Astrocyte (in vitro differentiated cells and primary cell): ENCODE measurements around the gene CTCFL. TPM values are rescaled to one million over a fixed set of nuclear protein-coding genes. Genes with fewer than 3 reads are reported as not detected.

Experiments
- DNase-seq: peaks from one replicate; pipeline ENCODE4 v3.0.0-alpha.2; 2010; ENCODE audit warnings: low read depth
- FAIRE-seq: peaks from 2 replicates; lab custom pipeline; 2011; peaks lifted over from hg19 to GRCh38; lab: Jason Lieb, UNC
- H2AFZ ChIP-seq: 2 replicates; pipeline ENCODE4 v1.6.0; 2012; ENCODE audit warnings: low read depth, low read length, inconsistent platforms
- H3K27ac ChIP-seq: 2 replicates; pipeline ENCODE4 v1.5.1; 2011; ENCODE audit warnings: low read depth, low read length, inconsistent platforms
- H3K27me3 ChIP-seq: 2 replicates; pipeline ENCODE4 v1.6.0; 2011; ENCODE audit warnings: low read length, inconsistent platforms; ENCODE audit not compliant: insufficient read depth
- H3K36me3 ChIP-seq: 2 replicates; pipeline ENCODE4 v1.5.1; 2011; ENCODE audit warnings: low read length, inconsistent platforms; ENCODE audit not compliant: insufficient read depth
- H3K4me1 ChIP-seq: 2 replicates; pipeline ENCODE4 v1.5.1; 2011; ENCODE audit warnings: low read length, inconsistent platforms; ENCODE audit not compliant: insufficient read depth
- H3K4me2 ChIP-seq: 2 replicates; pipeline ENCODE4 v1.6.0; 2012; ENCODE audit warnings: low read length, inconsistent platforms
- H3K4me3 ChIP-seq: 2 replicates; pipeline ENCODE4 v1.5.1; 2011; ENCODE audit warnings: low read depth, mild to moderate bottlenecking, low read length, inconsistent platforms; ENCODE audit not compliant: insufficient read depth
- H3K79me2 ChIP-seq: 2 replicates; pipeline ENCODE4 v1.6.0; 2012; ENCODE audit warnings: mild to moderate bottlenecking, low read length, inconsistent platforms; ENCODE audit not compliant: insufficient read depth
- H3K9ac ChIP-seq: 2 replicates; pipeline ENCODE4 v1.6.0; 2012; ENCODE audit warnings: mild to moderate bottlenecking, low read length, inconsistent platforms
- H3K9me3 ChIP-seq: 2 replicates; pipeline ENCODE4 v1.5.1; 2012; ENCODE audit warnings: low read depth, mild to moderate bottlenecking, low read length, inconsistent platforms; ENCODE audit not compliant: insufficient read depth
- H4K20me1 ChIP-seq: 2 replicates; pipeline ENCODE4 v1.6.0; 2012; ENCODE audit warnings: low read length, inconsistent platforms; ENCODE audit not compliant: insufficient read depth
- H3K27ac Mint-ChIP-seq: one replicate; pipeline ENCODE4 v1.8.0; 2021; ENCODE audit warnings: mild to moderate bottlenecking, mixed read lengths; ENCODE audit not compliant: unreplicated experiment
- H3K27me3 Mint-ChIP-seq: one replicate; pipeline ENCODE4 v1.8.0; 2021; ENCODE audit warnings: low read depth, mixed read lengths; ENCODE audit not compliant: unreplicated experiment
- H3K36me3 Mint-ChIP-seq: one replicate; pipeline ENCODE4 v1.8.0; 2021; ENCODE audit warnings: low read depth, mixed read lengths; ENCODE audit not compliant: unreplicated experiment
- H3K4me1 Mint-ChIP-seq: one replicate; pipeline ENCODE4 v1.8.0; 2021; ENCODE audit warnings: low read depth, mixed read lengths; ENCODE audit not compliant: unreplicated experiment
- H3K4me3 Mint-ChIP-seq: one replicate; pipeline ENCODE4 v1.8.0; 2021; ENCODE audit warnings: mild to moderate bottlenecking, moderate library complexity, mixed read lengths; ENCODE audit not compliant: unreplicated experiment
- H3K9me3 Mint-ChIP-seq: one replicate; pipeline ENCODE4 v1.8.0; 2021; ENCODE audit warnings: mild to moderate bottlenecking, mixed read lengths; ENCODE audit not compliant: unreplicated experiment
- EZH2 ChIP-seq: IDR thresholded peaks from 2 replicates; pipeline ENCODE4 v1.6.1; 2012; ENCODE audit warnings: mild to moderate bottlenecking, low read length, inconsistent platforms; ENCODE audit not compliant: insufficient read depth
- total RNA-seq: library from RNA; stranded (reverse); gene quantifications from 2 replicates; pipeline ENCODE4 v1.2.1, GENCODE V29; 2021
- TF ChIP-seq, protein P1 (sequence below): IDR thresholded peaks from 2 replicates; pipeline ENCODE4 v1.5.1; 2011; ENCODE audit warnings: low read depth, mild to moderate bottlenecking, inconsistent platforms, low read length, moderate library complexity; ENCODE audit not compliant: insufficient read depth

CTCFL gene
- total RNA-seq, 1 donor from 2014 or later: not detected

- Histone ChIP-seq H3K27me3 (peaks cover 31% of the 10 kb centered on the region), H4K20me1 (no peaks in the 10 kb centered on the region), H3K4me3 (no peak overlapping the region), H3K4me2 (no peak overlapping the region), H3K4me1 (no peaks in the 10 kb centered on the region), H3K9me3 (peaks cover 13% of the 10 kb centered on the region), H3K27ac (no peak overlapping the region), H3K79me2 (no peaks in the 10 kb centered on the region), H3K9ac (no peak overlapping the region), H3K36me3 (no peaks in the 10 kb centered on the region), H2AFZ (no peak overlapping the region)
- H3K36me3 Mint-ChIP-seq: peaks cover 2% of the 10 kb centered on the region
- peaks cover 58% of the 10 kb centered on the region for H3K27me3 Mint-ChIP-seq
- TF ChIP-seq, protein P1, sequence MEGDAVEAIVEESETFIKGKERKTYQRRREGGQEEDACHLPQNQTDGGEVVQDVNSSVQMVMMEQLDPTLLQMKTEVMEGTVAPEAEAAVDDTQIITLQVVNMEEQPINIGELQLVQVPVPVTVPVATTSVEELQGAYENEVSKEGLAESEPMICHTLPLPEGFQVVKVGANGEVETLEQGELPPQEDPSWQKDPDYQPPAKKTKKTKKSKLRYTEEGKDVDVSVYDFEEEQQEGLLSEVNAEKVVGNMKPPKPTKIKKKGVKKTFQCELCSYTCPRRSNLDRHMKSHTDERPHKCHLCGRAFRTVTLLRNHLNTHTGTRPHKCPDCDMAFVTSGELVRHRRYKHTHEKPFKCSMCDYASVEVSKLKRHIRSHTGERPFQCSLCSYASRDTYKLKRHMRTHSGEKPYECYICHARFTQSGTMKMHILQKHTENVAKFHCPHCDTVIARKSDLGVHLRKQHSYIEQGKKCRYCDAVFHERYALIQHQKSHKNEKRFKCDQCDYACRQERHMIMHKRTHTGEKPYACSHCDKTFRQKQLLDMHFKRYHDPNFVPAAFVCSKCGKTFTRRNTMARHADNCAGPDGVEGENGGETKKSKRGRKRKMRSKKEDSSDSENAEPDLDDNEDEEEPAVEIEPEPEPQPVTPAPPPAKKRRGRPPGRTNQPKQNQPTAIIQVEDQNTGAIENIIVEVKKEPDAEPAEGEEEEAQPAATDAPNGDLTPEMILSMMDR: no peak
- H3K9me3 Mint-ChIP-seq: peaks cover 21% of the 10 kb centered on the region
- DNase-seq: no peak
- FAIRE-seq: no peak
- no peaks in the 10 kb centered on the region for H3K4me1 Mint-ChIP-seq
- H3K27ac Mint-ChIP-seq: no peak overlapping the region
- no peak overlapping the region for H3K4me3 Mint-ChIP-seq
These were observed 10.4 kb upstream of the CTCFL start for GRCh38 chr20:57535297-57535696.

DNA sequence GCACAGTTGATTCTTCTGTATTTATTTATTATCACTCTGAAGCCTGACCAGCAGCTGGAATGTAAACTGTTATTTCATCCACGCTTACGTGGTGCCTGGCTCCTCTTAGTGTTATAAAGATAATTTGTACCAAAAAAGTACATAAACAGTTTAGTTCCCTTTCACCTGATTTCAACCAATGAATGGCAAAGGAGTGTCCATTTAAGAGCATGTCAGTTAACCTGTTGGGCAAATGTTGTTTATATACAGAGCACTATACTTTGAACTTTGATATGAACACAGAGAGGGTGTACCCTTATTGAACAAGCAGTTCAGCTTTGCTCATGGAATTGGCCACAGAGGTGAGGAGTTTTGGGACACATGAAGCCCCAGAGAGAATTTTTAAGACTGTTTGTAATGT, 7.2 kb upstream of the CTCFL start:
- Histone ChIP-seq H3K36me3 (no peaks in the 10 kb centered on the region), H3K4me3 (no peak overlapping the region), H4K20me1 (no peaks in the 10 kb centered on the region), H3K27me3 (peaks cover 30% of the 10 kb centered on the region), H2AFZ (no peak overlapping the region), H3K79me2 (no peaks in the 10 kb centered on the region), H3K9me3 (peaks cover 11% of the 10 kb centered on the region), H3K9ac (no peak overlapping the region), H3K4me1 (no peaks in the 10 kb centered on the region), H3K27ac (no peak overlapping the region), H3K4me2 (no peak overlapping the region)
- TF ChIP-seq, protein P1: no peak
- no peak for TF ChIP-seq EZH2
- Mint-ChIP-seq H3K36me3 (no peaks in the 10 kb centered on the region), H3K4me3 (no peak overlapping the region), H3K27me3 (peaks cover 59% of the 10 kb centered on the region), H3K9me3 (peaks cover 11% of the 10 kb centered on the region), H3K4me1 (no peaks in the 10 kb centered on the region), H3K27ac (no peak overlapping the region)
- DNase-seq (no peak), FAIRE-seq (no peak)

DNA sequence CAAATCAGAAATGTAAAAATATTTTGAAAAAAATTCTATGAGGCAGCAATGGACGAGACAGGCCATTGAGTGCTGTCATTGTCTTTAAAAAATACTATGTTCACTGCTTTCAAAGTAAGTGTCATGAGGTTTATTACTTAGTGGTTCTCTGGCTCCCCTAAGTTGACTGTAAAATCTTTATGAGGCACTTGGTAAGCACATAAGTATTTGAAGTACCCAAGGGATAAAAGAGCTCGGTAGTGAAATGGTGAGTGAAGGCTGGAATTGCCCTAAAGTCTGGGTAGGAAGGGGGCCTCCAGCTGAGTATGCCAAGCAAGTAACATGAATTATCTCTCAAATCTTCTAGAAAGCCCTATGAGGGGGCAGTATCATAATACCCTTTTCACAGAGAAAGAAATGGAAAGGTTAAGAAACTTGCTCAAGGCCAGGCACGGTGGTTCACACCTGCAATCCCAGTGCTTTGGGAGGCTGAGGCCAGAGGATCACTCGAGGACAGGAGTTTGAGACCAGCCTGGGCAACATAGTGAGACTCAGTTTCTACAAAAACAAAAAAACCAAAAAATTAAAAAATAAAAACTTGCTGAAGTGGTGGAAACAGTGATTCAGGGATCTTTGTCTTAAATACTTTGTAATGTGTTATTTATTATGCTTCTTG, 5.5 kb upstream of the CTCFL start:
- Mint-ChIP-seq H3K9me3 (peaks cover 7% of the 10 kb centered on the region), H3K27me3 (peaks cover 46% of the 10 kb centered on the region), H3K4me3 (no peak overlapping the region), H3K4me1 (no peaks in the 10 kb centered on the region), H3K27ac (no peak overlapping the region), H3K36me3 (no peaks in the 10 kb centered on the region)
- H3K36me3 ChIP-seq: no peaks in the 10 kb centered on the region
- FAIRE-seq (no peak), DNase-seq (no peak)
- no peak overlapping the region for H3K4me2 ChIP-seq
- no peak for TF ChIP-seq EZH2
- TF ChIP-seq, protein P1: no peak
- no peak overlapping the region for H3K9ac ChIP-seq
- no peak overlapping the region for H3K27ac ChIP-seq
- H3K79me2 ChIP-seq: no peaks in the 10 kb centered on the region
- H4K20me1 ChIP-seq: no peaks in the 10 kb centered on the region
- no peak overlapping the region for H2AFZ ChIP-seq
- no peaks in the 10 kb centered on the region for H3K4me1 ChIP-seq
- H3K4me3 ChIP-seq: no peak overlapping the region
- H3K27me3 ChIP-seq: peaks cover 24% of the 10 kb centered on the region
- H3K9me3 ChIP-seq: no peaks in the 10 kb centered on the region
